GM10248 (cell line): ENCODE data around the gene SLC10A7.

Source experiments
- CTCF ChIA-PET: fragments of 300-600 bp; sonication (Branson Sonifier 250); formaldehyde crosslinking; extraction: SDS; loops from one replicate; lab custom pipeline; 2021; ENCODE audit warnings: antibody characterized with exemption; lab: Yijun Ruan, JAX
- POLR2A ChIA-PET: fragments of 350-650 bp; sonication (Branson Sonifier 250); formaldehyde crosslinking; extraction: SDS; loops from one replicate; lab custom pipeline; 2020; ENCODE audit warnings: antibody characterized with exemption; lab: Yijun Ruan, JAX
- DNase-seq: peaks from one replicate; pipeline ENCODE4 v3.0.0; 2012; ENCODE audit errors: extremely low spot score
- TF ChIP-seq, protein P1 (sequence below): IDR thresholded peaks from 2 replicates; pipeline ENCODE4 v1.5.1; 2012; ENCODE audit warnings: mild to moderate bottlenecking, low read depth; ENCODE audit errors: extremely low read depth, missing control alignments, control extremely low read depth

SLC10A7 gene

DNA sequence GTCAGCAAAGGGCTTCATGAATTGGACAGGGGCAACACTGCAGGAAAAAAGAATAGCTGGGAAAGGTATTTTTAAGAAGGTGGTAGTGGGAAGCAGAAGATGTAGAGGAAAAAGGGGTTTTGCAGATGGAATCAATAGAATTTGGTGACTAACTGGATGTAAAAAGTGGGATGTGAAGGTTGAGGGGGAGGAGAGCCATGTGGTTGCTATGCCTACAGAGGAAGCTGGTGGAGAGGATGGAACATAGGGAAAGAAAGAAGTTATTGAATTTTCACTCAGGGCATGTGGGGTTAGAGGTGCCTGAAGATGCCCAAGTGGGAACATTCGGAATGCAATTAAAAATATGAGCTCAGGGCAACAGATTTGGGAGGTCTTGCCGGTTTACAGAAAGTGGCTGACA, 274.4 kb downstream of the SLC10A7 start:
- CTCF ChIA-PET = interaction anchor here (0.7 to 11.8 kb wide), 3 partner anchors 15 to 92 kb away, joined by 3 to 105 read pairs (median 3); no protein-coding TSS in a partner anchor
- TF ChIP-seq, protein P1, sequence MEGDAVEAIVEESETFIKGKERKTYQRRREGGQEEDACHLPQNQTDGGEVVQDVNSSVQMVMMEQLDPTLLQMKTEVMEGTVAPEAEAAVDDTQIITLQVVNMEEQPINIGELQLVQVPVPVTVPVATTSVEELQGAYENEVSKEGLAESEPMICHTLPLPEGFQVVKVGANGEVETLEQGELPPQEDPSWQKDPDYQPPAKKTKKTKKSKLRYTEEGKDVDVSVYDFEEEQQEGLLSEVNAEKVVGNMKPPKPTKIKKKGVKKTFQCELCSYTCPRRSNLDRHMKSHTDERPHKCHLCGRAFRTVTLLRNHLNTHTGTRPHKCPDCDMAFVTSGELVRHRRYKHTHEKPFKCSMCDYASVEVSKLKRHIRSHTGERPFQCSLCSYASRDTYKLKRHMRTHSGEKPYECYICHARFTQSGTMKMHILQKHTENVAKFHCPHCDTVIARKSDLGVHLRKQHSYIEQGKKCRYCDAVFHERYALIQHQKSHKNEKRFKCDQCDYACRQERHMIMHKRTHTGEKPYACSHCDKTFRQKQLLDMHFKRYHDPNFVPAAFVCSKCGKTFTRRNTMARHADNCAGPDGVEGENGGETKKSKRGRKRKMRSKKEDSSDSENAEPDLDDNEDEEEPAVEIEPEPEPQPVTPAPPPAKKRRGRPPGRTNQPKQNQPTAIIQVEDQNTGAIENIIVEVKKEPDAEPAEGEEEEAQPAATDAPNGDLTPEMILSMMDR = no peak
- POLR2A ChIA-PET = no interaction called here
- DNase-seq = no peak

DNA sequence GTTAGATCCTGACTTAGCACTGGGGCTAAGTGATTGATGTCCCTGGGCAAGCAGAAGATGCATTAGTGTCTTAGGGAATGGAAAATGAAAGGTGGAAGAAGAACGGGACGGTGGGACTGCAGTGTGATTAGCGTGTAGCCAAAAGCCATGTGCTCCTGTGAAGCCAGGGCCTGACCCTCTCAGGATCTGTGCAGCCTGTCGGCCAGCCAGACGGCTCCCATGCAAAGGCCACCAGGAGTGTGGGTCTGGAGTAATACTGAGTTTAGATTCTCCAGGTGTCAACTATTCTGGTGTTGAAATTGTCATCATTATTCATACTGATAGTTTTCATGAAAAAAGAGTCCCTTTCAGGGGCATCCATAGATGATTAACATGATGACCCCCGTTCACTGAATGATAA, 275.4 kb downstream of the SLC10A7 start:
- DNase-seq = no peak
- POLR2A ChIA-PET = no interaction called here
- TF ChIP-seq, protein P1 = no peak
- CTCF ChIA-PET = interaction anchor here (2.6 to 11.8 kb wide), 2 partner anchors 15 to 16 kb away, joined by 12 to 105 read pairs; no protein-coding TSS in a partner anchor

DNA sequence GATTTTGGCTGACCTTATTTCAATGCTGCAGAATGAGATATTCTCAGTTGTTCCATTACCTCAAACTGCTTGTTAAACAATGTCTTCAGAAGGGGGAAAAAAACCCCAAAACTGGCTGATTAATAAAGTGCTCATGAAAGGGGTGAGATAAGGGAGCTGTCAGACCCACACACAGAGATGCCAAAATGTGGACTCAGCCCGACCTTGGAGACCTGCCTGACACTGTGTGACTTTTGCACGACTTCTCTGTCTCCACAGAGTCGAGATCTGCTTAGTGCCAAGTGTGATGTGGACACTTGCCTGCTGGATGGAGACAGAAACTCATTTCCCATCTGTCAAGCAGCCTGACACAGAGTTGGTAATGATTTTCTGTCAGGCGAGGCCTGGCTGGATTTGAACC, 275.9 kb downstream of the SLC10A7 start:
- ChIA-PET CTCF (interaction anchor here (1.1 to 11.8 kb wide), 3 partner anchors 15 to 53 kb away, joined by 4 to 105 read pairs (median 12); no protein-coding TSS in a partner anchor), POLR2A (no interaction called here)
- no peak for DNase-seq
- TF ChIP-seq, protein P1 = no peak

DNA sequence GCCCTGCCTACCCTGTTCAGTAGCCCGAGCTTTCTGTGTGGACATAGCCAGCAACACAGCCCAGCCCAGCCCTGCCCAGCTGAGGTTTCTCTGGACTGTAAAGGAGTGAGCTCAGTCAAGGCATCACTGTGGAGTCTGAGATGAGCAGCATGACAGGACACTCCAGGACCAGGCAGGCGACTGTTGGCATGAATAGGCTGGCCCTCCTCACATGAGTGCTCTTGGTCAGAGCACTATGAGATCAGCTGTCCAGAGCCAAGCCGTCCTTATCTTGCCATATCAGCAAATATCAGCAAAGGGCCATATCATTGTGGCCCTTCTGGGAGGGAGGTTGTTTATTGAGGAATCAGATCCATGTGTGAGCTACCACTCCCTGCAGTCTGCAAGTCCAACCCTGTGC, 276.5 kb downstream of the SLC10A7 start:
- TF ChIP-seq, protein P1 = no peak
- ChIA-PET POLR2A (no interaction called here), CTCF (interaction anchor here (1.1 to 11.8 kb wide), 7 partner anchors 14 to 667 kb away, joined by 3 to 105 read pairs (median 6); no protein-coding TSS in a partner anchor)
- no peak for DNase-seq

DNA sequence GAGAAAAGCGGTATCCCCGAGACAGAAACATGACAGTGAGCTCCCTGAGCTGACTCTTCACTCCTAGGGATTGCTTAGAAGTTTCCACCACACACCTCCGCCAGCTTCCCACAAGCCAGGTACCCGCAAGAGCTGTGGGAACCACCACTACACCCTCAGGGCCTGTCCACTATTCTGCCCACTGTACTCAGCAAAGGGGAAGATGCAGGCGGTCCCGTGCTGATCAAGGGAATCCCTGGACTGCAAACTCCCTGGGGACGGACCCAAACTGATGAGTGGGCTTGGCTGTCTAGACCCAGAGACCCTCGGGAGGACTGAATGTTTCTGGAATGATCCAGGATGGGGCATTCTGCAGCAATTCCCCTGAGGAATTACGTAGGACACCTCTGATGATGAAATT, 277.2 kb downstream of the SLC10A7 start:
- ChIA-PET POLR2A (no interaction called here), CTCF (interaction anchor here (0.8 to 11.8 kb wide), 18 partner anchors 8 to 855 kb away, joined by 3 to 105 read pairs (median 4); no protein-coding TSS in a partner anchor)
- no peak for DNase-seq
- TF ChIP-seq, protein P1 = no peak

DNA sequence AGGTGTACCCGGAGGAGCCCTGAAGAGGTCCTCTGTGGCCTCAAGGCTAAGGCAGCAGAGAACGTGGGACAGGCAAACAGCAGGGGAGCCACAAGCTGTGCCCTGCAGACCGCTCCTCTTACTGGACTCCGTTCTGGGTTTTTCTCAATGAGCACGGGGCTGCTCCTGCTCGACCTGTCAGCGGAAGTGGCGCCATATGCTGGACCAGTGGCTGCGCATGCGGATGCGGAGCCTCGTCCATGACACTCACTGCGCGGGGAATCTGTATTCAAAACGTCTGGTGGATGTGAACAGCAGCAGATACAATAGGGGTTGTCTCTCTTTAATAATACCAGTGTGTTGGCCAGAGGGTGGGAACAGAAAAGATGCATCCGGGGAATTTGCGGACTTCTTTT, 277.9 kb downstream of the SLC10A7 start:
- no peak for DNase-seq
- ChIA-PET POLR2A (no interaction called here), CTCF (interaction anchor here (0.7 to 11.8 kb wide), 20 partner anchors 9 to 855 kb away, joined by 3 to 105 read pairs (median 4); no protein-coding TSS in a partner anchor)
- TF ChIP-seq, protein P1 = no peak
